Renal cortex interstitium (tissue), 15 donors: ENCODE data around the gene MRM3. TPM values are rescaled to one million over a fixed set of nuclear protein-coding genes. Genes with fewer than 3 reads are reported as not detected.
"Not testable (repeated sequence)": the region's sequence is repeated elsewhere in the genome, so short reads cannot be mapped to it uniquely, and the experiment has no call there.

Experiments used
- DNase-seq, 11 donors: peaks; one replicate each; pipeline ENCODE4 v3.0.0-alpha.2; 2013; ENCODE audit warnings: low read depth in 9 of 11, low spot score in 4 of 11; ENCODE audit errors: extremely low read depth in 1 of 11
- long read RNA-seq, 16 experiments: transcript quantifications; one replicate each; lab custom pipeline, GENCODE V29; 2026
- polyA plus RNA-seq, 3 donors: library from polyadenylated mRNA; unstranded; fragments of 120-200 nt; gene quantifications; one replicate each; pipeline ENCODE4 v1.2.1, GENCODE V29; 2013; ENCODE audit not compliant: insufficient read length in 3 of 3

MRM3 gene
- 10 to 100 TPM; 20.0 to 20.7 (median 20.1) TPM for polyA plus RNA-seq
- long read RNA-seq, donor 1, partial matches to known transcripts, result 0 of 7 reads
- long read RNA-seq, donor 1, other reads (novel, unspliced or antisense), result 0 of 7 reads
- long read RNA-seq, donor 2, transcript MRM3-201 (4 exons, 1,809 nt), result major isoform, 6 of 6 reads
- long read RNA-seq, donor 2, partial matches to known transcripts, result 0 of 6 reads
- long read RNA-seq, donor 2, other reads (novel, unspliced or antisense), result 0 of 6 reads
- long read RNA-seq, donor 3, transcript MRM3-201 (4 exons, 1,809 nt), result major isoform, 10 of 14 reads
- long read RNA-seq, donor 3, partial matches to known transcripts, result 0 of 14 reads
- long read RNA-seq, donor 3, other reads (novel, unspliced or antisense), result 0 of 14 reads
- long read RNA-seq, donor 4, transcript MRM3-201 (4 exons, 1,809 nt), result major isoform, 5 of 6 reads
- long read RNA-seq, donor 4, partial matches to known transcripts, result 0 of 6 reads
- long read RNA-seq, donor 4, other reads (novel, unspliced or antisense), result 0 of 6 reads
- long read RNA-seq, donor 5, result 0 reads
- long read RNA-seq, donor 6, transcript MRM3-201 (4 exons, 1,809 nt), result major isoform, 5 of 18 reads
- long read RNA-seq, donor 6, partial matches to known transcripts, result 11 of 18 reads
- long read RNA-seq, donor 6, other reads (novel, unspliced or antisense), result 0 of 18 reads
- long read RNA-seq, donor 7, transcript MRM3-201 (4 exons, 1,809 nt), result major isoform, 7 of 7 reads
- long read RNA-seq, donor 7, partial matches to known transcripts, result 0 of 7 reads
- long read RNA-seq, donor 7, other reads (novel, unspliced or antisense), result 0 of 7 reads
- long read RNA-seq, donor 8, result 0 reads
- long read RNA-seq, donor 9, transcript MRM3-201 (4 exons, 1,809 nt), result major isoform, 10 of 10 reads
- long read RNA-seq, donor 9, partial matches to known transcripts, result 0 of 10 reads
- long read RNA-seq, donor 9, other reads (novel, unspliced or antisense), result 0 of 10 reads
- long read RNA-seq, donor 10, transcript MRM3-201 (4 exons, 1,809 nt), result major isoform, 6 of 7 reads
- long read RNA-seq, donor 10, partial matches to known transcripts, result 0 of 7 reads
- long read RNA-seq, donor 10, other reads (novel, unspliced or antisense), result 0 of 7 reads
- long read RNA-seq, donor 11, transcript MRM3-201 (4 exons, 1,809 nt), result major isoform, 11 of 11 reads
- long read RNA-seq, donor 11, partial matches to known transcripts, result 0 of 11 reads
- long read RNA-seq, donor 11, other reads (novel, unspliced or antisense), result 0 of 11 reads
- long read RNA-seq, donor 12, partial matches to known transcripts, result 0 of 3 reads
- long read RNA-seq, donor 12, other reads (novel, unspliced or antisense), result 0 of 3 reads
- long read RNA-seq, donor 13, result 0 reads
- long read RNA-seq, donor 14, transcript MRM3-201 (4 exons, 1,809 nt), result major isoform, 9 of 10 reads
- long read RNA-seq, donor 14, partial matches to known transcripts, result 0 of 10 reads
- long read RNA-seq, donor 14, other reads (novel, unspliced or antisense), result 0 of 10 reads
- long read RNA-seq, donor 15, partial matches to known transcripts, result 0 of 4 reads
- long read RNA-seq, donor 15, other reads (novel, unspliced or antisense), result 0 of 4 reads
- long read RNA-seq, donor 16, transcript MRM3-201 (4 exons, 1,809 nt), result major isoform, 25 of 31 reads
- long read RNA-seq, donor 16, partial matches to known transcripts, result 0 of 31 reads
- long read RNA-seq, donor 16, other reads (novel, unspliced or antisense), result 0 of 31 reads

DNA sequence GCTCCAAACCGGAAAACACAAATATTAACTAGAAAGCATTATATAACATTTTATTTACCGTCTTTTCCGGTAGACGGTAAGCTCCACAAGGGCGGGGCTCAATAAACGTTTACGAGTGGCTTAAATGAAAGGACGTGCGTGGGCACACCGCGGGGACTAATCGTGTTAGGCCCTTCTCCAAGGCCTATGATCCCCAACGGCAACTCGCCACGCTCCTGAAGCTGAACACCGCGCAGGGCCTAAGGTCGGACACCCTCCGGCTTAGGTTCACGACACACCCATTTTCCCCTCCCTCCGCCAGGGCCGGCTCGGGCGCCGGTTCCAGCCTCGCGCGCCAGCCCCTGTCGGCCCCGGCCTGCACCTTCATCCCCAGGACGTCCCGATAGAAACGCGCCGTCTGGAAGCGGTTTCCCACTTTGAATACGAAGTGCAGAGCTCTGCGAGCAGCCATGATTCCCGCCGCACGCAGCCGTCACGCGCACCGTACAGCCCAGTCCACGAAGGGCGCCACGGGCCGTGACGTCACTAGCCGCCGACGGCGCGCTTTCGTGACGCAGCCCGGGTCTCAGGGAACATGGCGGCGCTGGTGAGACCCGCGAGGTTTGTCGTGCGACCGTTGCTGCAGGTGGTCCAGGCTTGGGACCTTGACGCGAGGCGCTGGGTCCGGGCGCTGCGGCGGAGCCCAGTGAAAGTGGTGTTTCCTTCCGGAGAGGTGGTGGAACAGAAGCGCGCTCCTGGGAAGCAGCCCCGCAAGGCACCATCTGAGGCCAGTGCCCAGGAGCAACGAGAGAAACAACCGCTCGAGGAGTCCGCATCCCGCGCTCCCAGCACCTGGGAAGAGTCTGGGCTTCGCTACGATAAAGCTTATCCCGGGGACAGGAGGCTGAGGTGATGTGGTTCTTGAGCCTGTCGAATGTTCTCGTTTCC lies at the start of gene MRM3, which contains the start of gene GLOD4:
MRM3 (plus strand) TSS at position 549 of the 927 bp plus-strand sequence; CDS start at position 575, 26 bp downstream.
GLOD4 (minus strand) TSS at position 476 of the 927 bp plus-strand sequence; CDS start at position 451, 25 bp downstream.
- DNase-seq, result peak; percentile 72 to 92 (median 88)

DNA sequence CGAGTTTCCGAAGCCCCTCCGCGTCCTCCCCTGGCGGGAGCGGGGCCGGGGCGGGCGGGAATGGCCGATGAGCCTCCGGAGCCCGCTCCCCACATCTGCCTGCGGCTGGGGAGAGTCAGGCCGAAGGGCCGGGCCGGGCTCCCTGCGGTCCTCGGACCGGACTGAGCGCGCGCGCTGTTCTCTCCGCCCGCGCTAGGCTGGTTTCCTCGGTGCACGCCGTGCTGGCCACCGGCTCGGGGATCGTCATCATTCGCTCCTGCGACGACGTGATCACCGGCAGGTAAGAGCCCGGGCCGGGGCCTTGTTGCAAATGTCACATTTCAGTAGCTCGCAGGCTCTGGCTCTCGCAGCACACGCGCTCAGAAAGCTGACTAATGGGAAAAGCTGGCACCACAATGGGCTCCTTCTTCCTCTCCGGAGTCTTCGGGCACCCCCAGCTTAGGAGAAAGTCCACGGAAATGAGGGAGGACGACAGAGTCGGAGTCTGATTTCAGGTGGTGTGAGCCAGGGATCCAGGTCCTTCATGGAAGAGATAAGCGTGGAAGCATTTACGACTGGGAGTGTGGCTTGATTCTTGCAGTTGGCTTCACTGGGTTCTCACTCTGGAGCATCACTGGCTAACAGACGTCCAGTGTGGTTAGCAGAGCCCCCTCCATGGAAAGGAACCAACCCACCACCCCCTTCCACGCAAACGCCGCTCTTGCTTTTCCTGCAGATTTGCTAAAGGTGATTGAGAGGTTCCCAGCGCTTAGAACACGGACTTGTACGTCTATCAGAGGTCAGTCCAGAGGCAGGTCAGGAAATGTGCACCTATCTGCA lies 49.0 kb upstream of the MRM3 start:
- peak in 2 of 11 donors; percentile 28 for DNase-seq

GRCh38 chr17:733743-734142 lies 48.4 kb upstream of the MRM3 start:
- no peak for DNase-seq

- DNase-seq, result no peak
Measured at GRCh38 chr17:737561-738113, 44.5 kb upstream of the MRM3 start.

DNA sequence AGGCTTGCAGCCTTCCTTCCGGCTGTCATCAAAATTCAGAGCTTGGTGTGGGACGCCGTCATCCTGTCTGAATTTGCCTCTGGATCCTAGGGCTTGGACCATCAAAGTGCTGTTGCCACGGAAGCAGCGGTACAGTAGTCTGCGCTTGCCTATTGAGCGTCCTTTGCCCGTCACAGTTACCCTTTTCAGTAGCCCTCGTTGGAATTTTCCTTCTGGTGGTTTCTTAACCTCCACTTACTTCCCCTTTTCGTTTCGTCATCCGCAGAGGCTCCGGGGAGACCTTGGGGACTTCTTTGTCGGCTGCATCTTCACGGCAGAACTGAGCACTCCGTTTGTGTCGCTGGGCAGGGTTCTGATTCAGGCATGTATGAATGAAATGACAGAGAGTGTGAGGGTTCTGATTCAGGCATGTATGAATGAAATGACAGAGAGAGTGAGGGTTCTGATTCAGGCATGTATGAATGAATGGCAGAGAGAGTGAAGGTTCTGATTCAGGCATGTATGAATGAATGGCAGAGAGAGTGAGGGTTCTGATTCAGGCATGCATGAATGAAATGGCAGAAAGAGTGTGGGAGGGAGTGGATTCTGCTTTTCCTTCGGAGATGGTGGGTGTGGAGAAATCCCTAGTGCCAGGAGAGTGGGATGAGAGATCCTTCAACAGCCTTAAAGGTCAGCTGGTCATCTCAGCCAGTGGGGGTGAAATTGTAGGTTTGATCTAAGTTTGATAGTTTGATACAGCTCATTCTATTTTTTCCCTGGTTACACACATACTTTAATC lies 41.7 kb upstream of the MRM3 start:
- DNase-seq, result no peak

DNA sequence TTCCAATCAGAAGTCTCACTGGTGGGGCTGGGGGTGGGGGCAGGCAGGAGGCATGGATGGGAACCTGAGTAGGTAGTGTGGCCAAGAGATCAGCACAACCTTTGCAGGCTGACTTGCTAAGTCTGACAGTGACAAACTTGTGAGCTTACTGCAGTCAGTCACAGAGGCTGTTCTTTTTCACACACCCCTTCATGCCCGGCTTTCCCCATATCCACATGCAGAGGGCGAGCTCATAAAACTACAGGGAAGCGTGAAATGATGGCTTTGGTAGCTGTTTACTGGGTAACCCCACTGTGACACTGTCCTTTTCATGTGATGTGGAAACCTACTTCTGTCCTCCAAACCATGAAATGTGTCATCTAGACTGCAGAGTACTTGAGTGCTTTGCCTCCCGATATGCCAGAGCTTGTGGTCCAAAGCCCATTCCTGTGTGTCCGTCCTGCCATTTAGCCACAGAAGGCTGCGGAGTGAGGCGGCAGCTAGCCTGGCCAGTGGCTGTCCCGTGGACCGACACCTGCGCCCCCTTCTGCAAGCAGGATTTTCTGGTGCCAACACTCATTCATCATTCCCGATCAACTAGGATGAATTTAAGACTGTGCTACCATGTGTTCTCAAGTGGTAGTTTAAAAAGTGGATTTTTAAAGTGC lies 39.9 kb upstream of the MRM3 start:
- DNase-seq, result no peak

- DNase-seq, result no peak
Measured at GRCh38 chr17:743139-743538, 39.0 kb upstream of the MRM3 start.

DNA sequence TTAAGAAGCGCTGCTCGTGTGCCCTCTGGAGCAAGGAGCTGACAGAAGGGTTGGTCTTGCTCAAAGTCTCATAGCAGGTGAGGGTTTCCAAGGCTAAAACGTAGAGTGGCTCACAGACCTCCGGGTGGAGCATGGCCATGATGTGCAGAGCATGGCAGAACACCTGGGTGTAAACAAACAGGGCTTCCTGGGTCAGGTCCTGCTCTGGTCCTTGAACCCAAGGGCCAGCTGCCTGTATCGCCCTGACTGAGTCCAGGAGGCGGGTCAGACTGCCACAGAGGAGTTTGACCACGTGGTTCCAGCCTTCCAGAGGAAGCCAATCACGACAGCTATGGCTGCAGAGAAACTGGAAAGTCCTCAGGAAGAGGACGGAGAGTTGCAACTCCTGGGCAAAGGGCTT lies 37.2 kb upstream of the MRM3 start:
- no peak for DNase-seq

DNA sequence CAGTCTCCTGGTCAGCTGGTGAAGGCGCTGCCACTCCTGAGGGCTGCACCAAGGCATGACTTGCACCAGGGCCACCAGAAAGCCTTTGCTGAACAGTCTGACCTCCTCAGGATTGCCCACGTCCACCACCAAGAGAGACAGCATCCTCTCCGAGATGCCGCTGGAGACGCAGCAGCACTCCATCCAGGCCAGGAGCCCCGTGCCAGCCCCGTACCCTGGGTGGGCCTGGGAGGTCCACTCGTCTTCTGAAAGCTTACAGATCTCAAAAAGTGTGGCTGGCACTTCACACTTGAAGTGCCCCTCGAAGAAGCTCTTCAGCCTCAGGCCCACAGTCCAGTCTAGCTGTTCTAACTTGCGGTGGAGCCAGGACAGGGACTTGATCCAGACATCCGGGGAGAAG lies 36.7 kb upstream of the MRM3 start:
- DNase-seq, result no peak

DNA sequence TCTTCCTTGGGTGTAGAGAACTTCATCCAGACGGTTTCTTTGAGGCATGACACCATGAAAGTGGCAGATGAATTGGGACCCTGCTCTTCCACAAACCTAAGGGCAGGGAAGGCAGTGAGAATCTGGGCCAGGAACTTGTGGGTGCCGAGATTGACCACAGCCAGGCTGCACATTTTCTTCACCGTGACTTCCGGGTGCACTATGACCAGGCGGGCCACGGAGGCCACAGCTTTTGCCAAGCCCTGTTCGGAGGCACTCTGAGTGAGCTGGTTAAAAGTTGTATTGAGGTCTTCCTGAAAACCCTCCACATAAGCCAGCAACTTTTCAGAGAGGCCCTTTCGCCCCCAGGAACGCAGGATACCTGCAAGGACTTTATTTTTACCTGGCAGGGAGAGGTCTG lies 36.0 kb upstream of the MRM3 start:
- no peak for DNase-seq

DNA sequence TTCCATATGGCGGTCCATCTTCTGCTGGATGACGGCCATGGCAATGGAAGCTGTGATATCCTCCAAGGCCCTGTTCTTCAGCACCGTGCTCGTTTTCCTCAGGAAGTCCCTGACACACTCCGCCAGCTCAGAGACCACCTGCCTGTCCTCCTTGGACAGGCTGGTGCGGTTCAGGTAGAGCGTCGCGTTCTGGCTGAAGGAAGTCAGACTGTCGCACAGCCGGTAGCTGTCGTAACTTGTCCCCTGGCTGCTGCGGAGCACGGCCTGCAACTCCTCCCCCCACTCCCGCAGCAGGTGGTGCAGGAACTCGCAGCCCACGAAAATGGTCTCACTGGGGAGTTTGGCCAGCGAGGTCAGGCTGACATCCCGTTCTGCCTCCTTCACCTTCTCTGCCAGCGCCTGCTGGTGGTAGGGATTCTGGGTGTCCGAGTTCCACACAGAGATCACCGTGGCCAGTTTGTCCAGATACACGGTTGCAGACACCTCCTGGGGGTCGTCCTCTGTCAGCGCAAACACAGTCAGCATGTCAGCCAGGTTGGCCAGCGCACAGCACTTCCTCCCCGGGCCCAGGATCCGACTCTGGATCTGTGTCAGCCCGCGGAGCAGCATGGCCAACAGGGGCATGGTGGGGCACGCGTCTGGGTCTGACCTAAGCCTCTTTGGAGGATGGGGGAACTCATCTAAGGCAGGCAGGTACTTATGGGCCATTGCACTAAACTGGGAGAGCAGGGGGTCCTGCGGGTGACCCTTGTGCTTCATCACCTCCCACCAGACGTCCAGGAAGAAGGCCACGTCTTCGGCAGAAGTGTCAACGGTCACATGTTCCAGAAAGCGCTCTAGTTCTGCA lies 35.1 kb upstream of the MRM3 start:
- DNase-seq, result no peak

DNA sequence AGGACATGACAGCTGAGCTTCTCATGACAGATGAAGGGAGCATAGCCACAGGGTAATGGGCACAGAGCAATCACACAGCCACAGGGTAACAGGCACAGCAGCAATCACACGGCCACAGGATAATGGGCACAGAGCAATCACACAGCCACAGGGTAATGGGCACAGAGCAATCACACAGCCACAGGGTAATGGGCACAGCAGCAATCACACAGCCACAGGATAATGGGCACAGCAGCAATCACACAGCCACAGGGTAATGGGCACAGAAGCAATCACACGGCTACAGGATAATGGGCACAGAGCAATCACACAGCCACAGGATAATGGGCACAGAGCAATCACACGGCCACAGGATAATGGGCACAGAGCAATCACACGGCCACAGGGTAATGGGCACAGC lies 33.5 kb upstream of the MRM3 start:
- DNase-seq, result not testable (repeated sequence)

DNA sequence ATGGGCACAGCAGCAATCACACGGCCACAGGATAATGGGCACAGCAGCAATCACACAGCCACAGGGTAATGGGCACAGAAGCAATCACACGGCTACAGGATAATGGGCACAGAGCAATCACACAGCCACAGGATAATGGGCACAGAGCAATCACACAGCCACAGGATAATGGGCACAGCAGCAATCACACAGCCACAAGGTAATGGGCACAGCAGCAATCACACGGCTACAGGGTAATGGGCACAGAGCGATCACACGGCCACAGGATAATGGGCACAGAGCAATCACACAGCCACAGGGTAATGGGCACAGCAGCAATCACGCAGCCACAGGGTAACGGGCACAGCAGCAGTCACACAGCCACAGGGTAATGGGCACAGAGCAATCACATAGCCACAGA lies 32.8 kb upstream of the MRM3 start:
- DNase-seq, result not testable (repeated sequence)

GRCh38 chr17:750431-751037 lies 31.6 kb upstream of the MRM3 start:
- DNase-seq, result no peak
